GM21381 (cell line): ENCODE measurements around the gene KIFAP3.
"Not testable (repeated sequence)": the region's sequence is repeated elsewhere in the genome, so short reads cannot be mapped to it uniquely, and the experiment has no call there.

ENCODE experiments used
- ATAC-seq: cut with Tn5 transposase; IDR thresholded peaks from one replicate; pipeline ENCODE4 v1.9.1; 2021; ENCODE audit warnings: mild to moderate bottlenecking, moderate library complexity; ENCODE audit not compliant: unreplicated experiment

Gene KIFAP3

GRCh38 chr1:170064821-170065220, 9.7 kb downstream of the KIFAP3 start:
- no peak for ATAC-seq

GRCh38 chr1:170063109-170063826, 11.2 kb downstream of the KIFAP3 start:
- ATAC-seq = no peak

- ATAC-seq = not testable (repeated sequence)
These were observed 12.8 kb downstream of the KIFAP3 start for GRCh38 chr1:170061676-170062075.

- ATAC-seq = not testable (repeated sequence)
These were observed 14.4 kb downstream of the KIFAP3 start for GRCh38 chr1:170060015-170060520.

GRCh38 chr1:170049176-170049800, 25.2 kb downstream of the KIFAP3 start:
- ATAC-seq = no peak

- no peak for ATAC-seq
These were observed 26.0 kb downstream of the KIFAP3 start for GRCh38 chr1:170048515-170048914.

GRCh38 chr1:170044187-170044586, 30.3 kb downstream of the KIFAP3 start:
- ATAC-seq = no peak

GRCh38 chr1:170041423-170042192, 32.9 kb downstream of the KIFAP3 start:
- no peak for ATAC-seq

GRCh38 chr1:170032531-170033280, 41.8 kb downstream of the KIFAP3 start:
- no peak for ATAC-seq

GRCh38 chr1:170030212-170030611, 44.3 kb downstream of the KIFAP3 start:
- ATAC-seq = no peak

- ATAC-seq = no peak
These were observed 46.7 kb downstream of the KIFAP3 start for GRCh38 chr1:170027760-170028159.

GRCh38 chr1:170020859-170021258, 53.6 kb downstream of the KIFAP3 start:
- no peak for ATAC-seq

GRCh38 chr1:170017478-170017877, 57.0 kb downstream of the KIFAP3 start:
- no peak for ATAC-seq

- ATAC-seq = no peak
These were observed 61.6 kb downstream of the KIFAP3 start for GRCh38 chr1:170012920-170013319.

GRCh38 chr1:170010443-170010842, 64.1 kb downstream of the KIFAP3 start:
- ATAC-seq = no peak

- no peak for ATAC-seq
These were observed 64.9 kb downstream of the KIFAP3 start for GRCh38 chr1:170009551-170009950.

GRCh38 chr1:170008745-170009144, 65.8 kb downstream of the KIFAP3 start:
- not testable (repeated sequence) for ATAC-seq

GRCh38 chr1:170003270-170003835, 71.1 kb downstream of the KIFAP3 start:
- ATAC-seq = not testable (repeated sequence)

GRCh38 chr1:170001266-170001665, 73.2 kb downstream of the KIFAP3 start:
- ATAC-seq = no peak

- no peak for ATAC-seq
These were observed 74.7 kb downstream of the KIFAP3 start for GRCh38 chr1:169999761-170000160.
